OCI-LY1 (cell line): ENCODE data around the gene LBHD2.

Experiments
- H2AFZ ChIP-seq: fragments of 200-600 bp; sonication (generic), shearing (Covaris generic); 2 replicates; pipeline ENCODE4 v1.6.0; 2014; ENCODE audit warnings: antibody characterized with exemption, mild to moderate bottlenecking, low read length
- H3F3A ChIP-seq: fragments of 200-600 bp; sonication (generic), shearing (Covaris generic); 2 replicates; pipeline ENCODE4 v1.6.0; 2014; ENCODE audit warnings: mild to moderate bottlenecking, antibody characterized with exemption, low read length, moderate library complexity; ENCODE audit not compliant: insufficient read depth
- H3K27ac ChIP-seq: fragments of 200-600 bp; sonication (generic); 2 replicates; pipeline ENCODE4 v1.5.1; 2014; ENCODE audit warnings: low read length, mixed run types, mild to moderate bottlenecking, low read depth; ENCODE audit not compliant: poor library complexity, severe bottlenecking
- H3K27me3 ChIP-seq: fragments of 200-600 bp; sonication (generic); 2 replicates; pipeline ENCODE4 v1.6.0; 2014; ENCODE audit warnings: antibody characterized with exemption, mild to moderate bottlenecking, low read length, moderate library complexity; ENCODE audit not compliant: insufficient read depth
- H3K36me3 ChIP-seq: fragments of 200-600 bp; sonication (generic); 2 replicates; pipeline ENCODE4 v1.6.1; 2014; ENCODE audit warnings: mild to moderate bottlenecking, antibody characterized with exemption, low read length, moderate library complexity, mixed read lengths; ENCODE audit not compliant: insufficient read depth
- H3K4me1 ChIP-seq: fragments of 200-600 bp; sonication (generic); 2 replicates; pipeline ENCODE4 v1.5.1; 2014; ENCODE audit warnings: mild to moderate bottlenecking, low read length, moderate library complexity; ENCODE audit not compliant: insufficient read depth, severe bottlenecking
- H3K4me2 ChIP-seq: fragments of 200-600 bp; sonication (generic), shearing (Covaris generic); 2 replicates; pipeline ENCODE4 v1.6.1; 2014; ENCODE audit warnings: low read length
- H3K4me3 ChIP-seq: fragments of 200-600 bp; sonication (generic); 2 replicates; pipeline ENCODE4 v1.5.1; 2014; ENCODE audit warnings: low read length, low read depth, mild to moderate bottlenecking, mixed read lengths; ENCODE audit not compliant: poor library complexity, severe bottlenecking
- H3K79me2 ChIP-seq: fragments of 200-600 bp; shearing (Covaris generic); 2 replicates; pipeline ENCODE4 v1.6.1; 2016; ENCODE audit warnings: mixed run types, low read length, mixed read lengths; ENCODE audit not compliant: insufficient read depth
- H3K9ac ChIP-seq: fragments of 200-600 bp; sonication (generic), shearing (Covaris generic); 2 replicates; pipeline ENCODE4 v1.6.1; 2014; ENCODE audit warnings: mild to moderate bottlenecking, low read length, mixed read lengths
- H3K9me2 ChIP-seq: fragments of 200-600 bp; sonication (generic), shearing (Covaris generic); 2 replicates; pipeline ENCODE4 v1.6.1; 2014; ENCODE audit warnings: low read depth, mild to moderate bottlenecking, low read length, mixed read lengths
- H3K9me3 ChIP-seq: fragments of 200-600 bp; shearing (Covaris generic); 2 replicates; pipeline ENCODE4 v1.6.1; 2014; ENCODE audit warnings: low read length, mixed read lengths
- H4K20me1 ChIP-seq: fragments of 200-600 bp; sonication (generic), shearing (Covaris generic); 2 replicates; pipeline ENCODE4 v1.6.0; 2016; ENCODE audit warnings: mild to moderate bottlenecking, low read length; ENCODE audit not compliant: insufficient read depth
- EZH2 ChIP-seq: fragments of 200-600 bp; sonication (generic), shearing (Covaris generic); IDR thresholded peaks from 2 replicates; pipeline ENCODE4 v1.8.0; 2017; ENCODE audit warnings: borderline replicate concordance, mixed run types, mild to moderate bottlenecking, antibody characterized with exemption, low read length, moderate library complexity, mixed read lengths
- TF ChIP-seq, protein P1 (sequence below): fragments of 200-600 bp; sonication (generic), shearing (Covaris generic); IDR thresholded peaks from 2 replicates; pipeline ENCODE4 v1.5.1; 2017; ENCODE audit warnings: mild to moderate bottlenecking, antibody characterized with exemption, low read length, moderate library complexity, mixed read lengths

The LBHD2 gene

DNA sequence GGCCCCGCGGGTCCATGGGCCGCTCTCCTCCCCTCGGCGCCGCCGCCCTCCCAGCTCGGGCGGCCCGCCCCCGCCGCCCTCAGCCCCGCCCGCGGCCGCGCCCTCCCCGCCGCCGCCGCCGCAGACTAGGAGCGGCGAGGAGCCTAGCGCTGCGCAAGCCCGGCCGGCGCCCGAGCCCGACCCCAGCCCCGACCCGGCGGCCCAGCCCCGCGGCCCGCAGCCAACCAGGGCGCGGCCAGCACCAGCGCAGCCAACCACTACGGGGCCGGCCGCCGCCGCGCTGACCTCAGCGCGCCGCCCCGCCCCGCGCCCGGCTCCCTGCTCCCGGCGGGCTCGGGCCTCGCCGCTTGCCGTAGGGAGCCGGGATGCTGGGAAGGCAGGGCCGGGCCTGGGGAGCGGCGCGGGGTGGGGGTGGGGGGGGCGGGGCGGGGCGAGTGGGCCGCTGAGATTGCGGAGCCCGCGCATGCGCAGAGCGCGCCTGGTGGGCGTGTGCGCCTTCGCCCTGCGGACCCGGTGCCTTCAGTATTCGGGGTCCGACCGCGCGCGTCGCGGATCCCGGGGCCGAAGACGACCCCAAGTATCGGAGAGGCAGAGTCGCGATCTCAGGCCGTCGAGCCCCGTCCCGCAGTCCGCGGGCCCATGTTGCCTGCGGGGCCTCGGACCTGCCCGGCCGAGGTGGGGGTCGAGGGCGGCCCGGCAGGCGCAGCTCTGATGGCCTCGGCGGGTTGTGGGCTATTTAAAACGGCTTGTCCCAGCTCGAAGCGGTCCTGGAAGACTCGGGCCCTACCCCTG, 26.4 kb upstream of the LBHD2 start, which contains the start of gene CDC42BPB:
Gene CDC42BPB, minus strand, starts transcription at position 178 of the 792 bp plus-strand sequence. CDS start 376 bp downstream, outside the sequence.
- H3K79me2 ChIP-seq, result no peaks in the 10 kb centered on the region
- no peaks in the 10 kb centered on the region for H3K36me3 ChIP-seq
- no peak within 1 kb of the TSS for H3K27ac ChIP-seq
- TF ChIP-seq EZH2, result no peak
- TF ChIP-seq, protein P1, sequence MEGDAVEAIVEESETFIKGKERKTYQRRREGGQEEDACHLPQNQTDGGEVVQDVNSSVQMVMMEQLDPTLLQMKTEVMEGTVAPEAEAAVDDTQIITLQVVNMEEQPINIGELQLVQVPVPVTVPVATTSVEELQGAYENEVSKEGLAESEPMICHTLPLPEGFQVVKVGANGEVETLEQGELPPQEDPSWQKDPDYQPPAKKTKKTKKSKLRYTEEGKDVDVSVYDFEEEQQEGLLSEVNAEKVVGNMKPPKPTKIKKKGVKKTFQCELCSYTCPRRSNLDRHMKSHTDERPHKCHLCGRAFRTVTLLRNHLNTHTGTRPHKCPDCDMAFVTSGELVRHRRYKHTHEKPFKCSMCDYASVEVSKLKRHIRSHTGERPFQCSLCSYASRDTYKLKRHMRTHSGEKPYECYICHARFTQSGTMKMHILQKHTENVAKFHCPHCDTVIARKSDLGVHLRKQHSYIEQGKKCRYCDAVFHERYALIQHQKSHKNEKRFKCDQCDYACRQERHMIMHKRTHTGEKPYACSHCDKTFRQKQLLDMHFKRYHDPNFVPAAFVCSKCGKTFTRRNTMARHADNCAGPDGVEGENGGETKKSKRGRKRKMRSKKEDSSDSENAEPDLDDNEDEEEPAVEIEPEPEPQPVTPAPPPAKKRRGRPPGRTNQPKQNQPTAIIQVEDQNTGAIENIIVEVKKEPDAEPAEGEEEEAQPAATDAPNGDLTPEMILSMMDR, result no peak
- no peak within 1 kb of the TSS for H2AFZ ChIP-seq
- no peaks in the 10 kb centered on the region for H3F3A ChIP-seq
- no peak within 1 kb of the TSS for H3K4me3 ChIP-seq
- H3K9ac ChIP-seq, result no peak within 1 kb of the TSS
- no peaks in the 10 kb centered on the region for H3K9me2 ChIP-seq
- H3K9me3 ChIP-seq, result no peaks in the 10 kb centered on the region
- H4K20me1 ChIP-seq, result no peaks in the 10 kb centered on the region
- no peaks in the 10 kb centered on the region for H3K4me1 ChIP-seq
- H3K4me2 ChIP-seq, result no peak within 1 kb of the TSS
- H3K27me3 ChIP-seq, result no peaks in the 10 kb centered on the region

DNA sequence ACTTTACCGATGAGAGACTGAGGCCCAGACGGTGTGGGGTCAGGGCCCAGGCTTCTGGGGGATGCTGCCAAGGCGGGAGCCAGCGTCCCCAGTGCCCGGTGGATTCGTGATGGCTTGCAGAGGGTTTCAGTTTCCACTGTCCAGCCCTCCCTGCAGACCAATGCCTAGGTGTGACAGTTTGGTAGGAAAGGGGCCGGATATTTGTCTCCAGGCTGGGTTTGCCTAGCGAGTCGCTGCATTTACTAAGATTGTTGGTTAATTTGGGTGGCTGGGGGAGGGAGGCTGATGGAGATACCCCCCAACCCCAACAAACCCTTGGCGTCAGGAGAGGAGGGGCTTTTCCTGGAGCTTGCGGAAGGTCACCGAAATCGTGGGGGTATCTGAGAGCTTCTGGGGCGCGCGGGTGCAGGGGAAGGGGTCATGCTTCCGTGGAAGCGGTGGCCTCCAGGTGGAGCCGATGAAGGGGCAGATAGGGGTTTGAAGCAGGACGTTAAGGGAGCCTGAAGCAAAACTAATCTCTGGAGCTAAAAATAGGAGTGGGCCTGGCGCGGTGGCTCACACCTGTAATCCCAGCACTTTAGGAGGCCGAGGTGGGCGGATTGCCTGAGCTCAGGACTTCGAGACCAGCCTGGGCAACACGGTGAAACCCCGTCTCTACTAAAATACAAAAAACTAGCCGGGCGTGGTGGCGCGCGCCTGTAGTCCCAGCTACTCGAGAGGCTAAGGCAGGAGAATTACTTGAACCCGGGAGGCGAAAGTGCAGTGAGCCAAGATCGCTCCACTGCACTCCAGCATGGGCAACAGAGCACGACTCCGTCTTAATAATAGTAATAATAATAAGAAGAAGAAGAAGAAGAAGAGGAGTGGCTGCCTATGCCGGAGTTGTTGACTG, 25.6 kb upstream of the LBHD2 start:
- Histone ChIP-seq H3K4me3 (no peak overlapping the region), H3K4me2 (no peak overlapping the region)
- TF ChIP-seq, protein P1, result no peak
- no peak for TF ChIP-seq EZH2

DNA sequence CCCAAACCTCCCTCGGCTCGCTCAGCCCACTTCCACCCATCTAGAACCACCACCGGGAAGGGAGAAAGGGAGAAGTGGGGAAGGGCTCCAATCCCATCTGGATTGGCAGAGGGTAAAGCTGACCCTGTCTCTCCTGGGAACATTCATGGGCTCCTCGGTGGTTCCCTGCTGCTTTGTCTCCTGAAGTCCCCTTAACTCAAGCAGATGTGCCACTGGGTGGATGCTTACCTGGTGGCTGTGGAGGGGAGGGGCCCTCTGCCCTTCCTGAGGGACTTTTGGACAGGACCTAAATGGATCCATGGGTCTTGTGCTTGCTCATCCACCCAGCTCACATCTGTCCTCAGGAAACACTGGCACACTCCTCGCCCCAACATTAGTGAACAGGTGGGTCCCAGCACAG, 24.5 kb upstream of the LBHD2 start:
- H3F3A ChIP-seq, result no peaks in the 10 kb centered on the region
- H4K20me1 ChIP-seq, result no peaks in the 10 kb centered on the region
- H3K27ac ChIP-seq, result no peak overlapping the region
- H3K4me1 ChIP-seq, result no peaks in the 10 kb centered on the region
- H3K27me3 ChIP-seq, result no peaks in the 10 kb centered on the region
- TF ChIP-seq, protein P1, result no peak
- TF ChIP-seq EZH2, result no peak
- H3K4me2 ChIP-seq, result no peak overlapping the region
- no peaks in the 10 kb centered on the region for H3K79me2 ChIP-seq
- no peaks in the 10 kb centered on the region for H3K36me3 ChIP-seq
- H3K4me3 ChIP-seq, result no peak overlapping the region
- H3K9me2 ChIP-seq, result no peaks in the 10 kb centered on the region
- H3K9me3 ChIP-seq, result no peaks in the 10 kb centered on the region
- H2AFZ ChIP-seq, result no peak overlapping the region
- no peak overlapping the region for H3K9ac ChIP-seq

More for the DNA sequence above, 25.6 kb upstream of the LBHD2 start:
- no peaks in the 10 kb centered on the region for H3K9me3 ChIP-seq
- H3K9ac ChIP-seq, result no peak overlapping the region
- no peaks in the 10 kb centered on the region for H3K79me2 ChIP-seq
- no peaks in the 10 kb centered on the region for H3K4me1 ChIP-seq
- H3K9me2 ChIP-seq, result no peaks in the 10 kb centered on the region
- no peaks in the 10 kb centered on the region for H3K36me3 ChIP-seq
- H3K27ac ChIP-seq, result no peak overlapping the region
- no peaks in the 10 kb centered on the region for H3K27me3 ChIP-seq
- no peaks in the 10 kb centered on the region for H4K20me1 ChIP-seq
- H3F3A ChIP-seq, result no peaks in the 10 kb centered on the region
- no peak overlapping the region for H2AFZ ChIP-seq
